Nephron progenitor cell (in vitro differentiated cells): ENCODE measurements around the gene P2RY12.

Experiments used
- DNase-seq: peaks from one replicate; pipeline ENCODE4 v3.0.0; 2021
- H3K27ac Mint-ChIP-seq: 2 replicates; pipeline ENCODE4 v1.8.0; 2021; ENCODE audit warnings: mild to moderate bottlenecking, moderate library complexity, mixed read lengths
- H3K27me3 Mint-ChIP-seq: 2 replicates; pipeline ENCODE4 v1.8.0; 2021; ENCODE audit warnings: mild to moderate bottlenecking, low read depth, mixed read lengths; ENCODE audit not compliant: poor library complexity
- H3K36me3 Mint-ChIP-seq: 2 replicates; pipeline ENCODE4 v1.8.0; 2021; ENCODE audit warnings: low read depth, mixed read lengths
- H3K4me1 Mint-ChIP-seq: 2 replicates; pipeline ENCODE4 v1.8.0; 2021; ENCODE audit warnings: mixed read lengths
- H3K4me3 Mint-ChIP-seq: 2 replicates; pipeline ENCODE4 v1.8.0; 2021; ENCODE audit warnings: mild to moderate bottlenecking, moderate library complexity, mixed read lengths
- H3K9me3 Mint-ChIP-seq: 2 replicates; pipeline ENCODE4 v1.8.0; 2021; ENCODE audit warnings: mild to moderate bottlenecking, moderate library complexity, mixed read lengths
- TF ChIP-seq, protein P1 (sequence below): fragments of 200-600 bp; sonication (generic); IDR thresholded peaks from 2 replicates; pipeline ENCODE4 v1.5.0; 2021; ENCODE audit warnings: antibody characterized with exemption

P2RY12 gene

DNA sequence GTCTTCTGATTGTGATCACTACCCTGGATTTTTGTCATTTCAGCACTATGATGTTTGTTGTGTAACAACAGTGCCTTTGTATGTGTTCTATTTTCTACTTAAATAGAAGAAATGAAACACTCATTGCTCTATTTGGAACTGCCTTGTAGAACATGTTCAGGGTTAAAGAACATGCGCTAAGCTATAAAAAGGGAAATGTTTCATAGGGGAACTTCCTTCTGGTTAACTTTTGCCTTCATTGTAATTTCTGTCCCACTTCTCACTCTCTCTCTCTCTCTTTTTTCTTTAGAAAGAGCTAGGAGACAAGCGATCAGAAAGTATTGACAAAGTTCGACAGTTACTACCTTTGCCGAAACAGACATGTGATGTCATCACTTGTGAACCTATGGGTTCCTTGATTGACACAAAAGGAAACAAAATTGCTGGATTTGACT, at the start of gene P2RY12:
Gene P2RY12 (minus strand): TSS at position 13 of the 434 bp plus-strand sequence. CDS start 45,908 bp downstream, outside the sequence.
- Mint-ChIP-seq H3K27ac (no peak within 1 kb of the TSS), H3K9me3 (no peaks in the 10 kb centered on the region), H3K36me3 (peaks cover 39% of the 10 kb centered on the region), H3K27me3 (no peaks in the 10 kb centered on the region), H3K4me3 (no peak within 1 kb of the TSS), H3K4me1 (no peaks in the 10 kb centered on the region)
- TF ChIP-seq, protein P1, sequence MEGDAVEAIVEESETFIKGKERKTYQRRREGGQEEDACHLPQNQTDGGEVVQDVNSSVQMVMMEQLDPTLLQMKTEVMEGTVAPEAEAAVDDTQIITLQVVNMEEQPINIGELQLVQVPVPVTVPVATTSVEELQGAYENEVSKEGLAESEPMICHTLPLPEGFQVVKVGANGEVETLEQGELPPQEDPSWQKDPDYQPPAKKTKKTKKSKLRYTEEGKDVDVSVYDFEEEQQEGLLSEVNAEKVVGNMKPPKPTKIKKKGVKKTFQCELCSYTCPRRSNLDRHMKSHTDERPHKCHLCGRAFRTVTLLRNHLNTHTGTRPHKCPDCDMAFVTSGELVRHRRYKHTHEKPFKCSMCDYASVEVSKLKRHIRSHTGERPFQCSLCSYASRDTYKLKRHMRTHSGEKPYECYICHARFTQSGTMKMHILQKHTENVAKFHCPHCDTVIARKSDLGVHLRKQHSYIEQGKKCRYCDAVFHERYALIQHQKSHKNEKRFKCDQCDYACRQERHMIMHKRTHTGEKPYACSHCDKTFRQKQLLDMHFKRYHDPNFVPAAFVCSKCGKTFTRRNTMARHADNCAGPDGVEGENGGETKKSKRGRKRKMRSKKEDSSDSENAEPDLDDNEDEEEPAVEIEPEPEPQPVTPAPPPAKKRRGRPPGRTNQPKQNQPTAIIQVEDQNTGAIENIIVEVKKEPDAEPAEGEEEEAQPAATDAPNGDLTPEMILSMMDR = no peak
- no peak for DNase-seq

DNA sequence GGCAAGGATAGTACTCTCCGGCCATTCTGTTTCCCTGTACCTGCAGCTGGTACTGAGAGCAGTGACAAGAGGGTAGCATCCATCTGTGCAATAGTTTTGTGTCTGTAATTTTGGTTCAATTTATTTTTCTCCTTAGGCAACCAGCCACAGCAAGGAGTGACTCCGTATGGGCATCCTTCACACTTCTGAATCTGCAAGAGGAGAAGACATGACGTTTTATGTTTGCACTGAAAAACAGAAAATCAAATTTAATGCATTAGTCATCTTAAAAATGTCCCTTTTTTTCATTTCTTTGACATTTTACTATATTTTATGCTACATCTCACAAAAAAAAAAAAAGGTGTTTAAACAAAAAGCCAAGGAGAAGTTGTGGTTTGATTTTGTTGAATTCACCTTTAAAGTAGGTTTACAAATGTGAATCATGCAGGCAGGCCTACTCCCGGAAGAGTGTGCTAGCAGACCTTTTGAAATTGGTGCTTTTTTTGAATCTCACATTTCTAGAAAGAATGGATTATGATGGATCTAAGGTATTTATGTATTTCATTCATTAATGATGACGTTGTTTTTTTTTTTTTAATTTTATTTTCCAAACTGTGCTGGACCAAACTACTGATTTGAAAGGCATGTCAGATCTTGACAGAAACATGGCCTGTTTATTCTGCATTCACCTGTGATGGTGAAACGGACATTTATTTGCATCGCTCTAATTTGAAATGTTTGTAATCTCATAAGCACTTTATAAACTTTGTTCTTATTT, 48.2 kb upstream of the P2RY12 start:
- peaks cover 6% of the 10 kb centered on the region for H3K4me1 Mint-ChIP-seq
- TF ChIP-seq, protein P1 = no peak
- peaks cover 40% of the 10 kb centered on the region for H3K36me3 Mint-ChIP-seq
- H3K27ac Mint-ChIP-seq = no peak overlapping the region
- H3K9me3 Mint-ChIP-seq = peaks cover 16% of the 10 kb centered on the region
- no peaks in the 10 kb centered on the region for H3K27me3 Mint-ChIP-seq
- DNase-seq = no peak
- no peak overlapping the region for H3K4me3 Mint-ChIP-seq

DNA sequence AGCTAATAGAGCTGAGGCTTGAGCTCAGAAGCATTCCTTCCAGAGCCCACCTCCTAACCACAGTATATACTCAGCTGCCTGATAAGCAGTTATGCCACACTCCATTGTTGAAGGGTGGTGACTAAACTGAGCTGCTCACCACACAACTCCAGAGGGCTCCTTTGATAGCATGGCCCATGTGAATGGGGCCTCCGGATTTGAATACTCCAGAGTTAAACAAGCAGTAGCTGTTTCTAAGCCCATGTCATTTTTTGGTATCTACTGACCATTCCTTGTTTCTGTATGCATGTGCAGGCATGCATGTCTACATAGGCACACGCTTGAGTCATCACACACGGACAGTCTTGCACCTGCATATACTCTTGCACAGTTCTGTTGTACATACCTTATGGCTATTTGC, 47.4 kb upstream of the P2RY12 start:
- Mint-ChIP-seq H3K4me3 (no peak overlapping the region), H3K27ac (no peak overlapping the region), H3K4me1 (peaks cover 6% of the 10 kb centered on the region), H3K27me3 (no peaks in the 10 kb centered on the region), H3K9me3 (peaks cover 16% of the 10 kb centered on the region), H3K36me3 (peaks cover 40% of the 10 kb centered on the region)
- DNase-seq = no peak
- TF ChIP-seq, protein P1 = no peak

DNA sequence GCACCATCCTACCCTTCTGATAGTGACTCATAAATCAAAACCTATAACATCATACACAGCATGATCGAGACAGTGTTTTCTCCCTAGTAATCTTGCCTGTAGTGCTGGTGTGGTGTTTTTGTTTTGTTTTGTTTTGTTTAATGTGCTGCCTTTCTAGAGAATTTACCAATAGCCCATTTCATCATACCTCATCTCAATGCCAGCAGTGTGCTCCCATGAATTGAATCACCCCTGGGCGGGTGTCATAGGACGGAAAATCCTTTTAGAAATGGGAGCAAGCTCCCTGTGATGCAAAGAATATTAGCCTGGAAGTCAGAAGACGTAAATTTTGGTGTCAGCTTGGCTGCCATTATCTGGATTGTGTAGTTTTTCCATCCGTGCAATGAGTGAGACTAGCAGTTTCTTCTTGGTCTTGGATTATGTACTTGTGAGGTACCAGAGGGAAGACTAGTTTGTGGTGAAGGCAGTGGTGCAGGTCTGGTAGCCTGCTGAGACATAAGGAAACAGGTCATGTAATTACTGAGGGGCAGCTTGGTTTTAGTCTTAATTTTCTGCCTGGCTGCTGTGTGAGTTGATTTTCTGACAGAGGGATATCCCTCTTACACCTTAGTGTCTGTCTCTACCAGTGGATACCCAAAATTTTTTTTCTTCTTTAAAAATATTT, 46.4 kb upstream of the P2RY12 start:
- Mint-ChIP-seq H3K4me1 (peaks cover 6% of the 10 kb centered on the region), H3K27ac (no peak overlapping the region), H3K36me3 (peaks cover 40% of the 10 kb centered on the region), H3K27me3 (no peaks in the 10 kb centered on the region), H3K4me3 (peak overlapping the region; percentile 28), H3K9me3 (peaks cover 16% of the 10 kb centered on the region)
- TF ChIP-seq, protein P1 = no peak
- no peak for DNase-seq

DNA sequence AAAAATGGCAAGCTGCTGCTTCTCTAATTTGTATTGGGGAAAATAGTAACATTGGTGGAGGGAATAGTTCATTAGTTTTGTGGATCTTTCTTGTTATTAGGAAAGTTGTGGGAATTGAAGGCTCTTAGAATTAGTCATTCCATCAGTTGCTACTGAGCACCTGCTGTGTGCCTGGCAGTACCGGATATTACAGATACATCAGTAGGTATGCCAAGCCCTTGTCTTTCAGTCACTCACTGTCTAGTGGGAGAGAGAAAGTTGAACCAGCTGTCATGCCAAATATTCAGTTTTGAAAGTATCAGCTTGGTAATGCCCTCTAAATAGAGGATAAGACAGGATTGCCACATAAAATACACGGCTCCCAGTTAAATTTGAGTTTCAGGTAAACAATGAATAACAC, 43.8 kb upstream of the P2RY12 start:
- Mint-ChIP-seq H3K4me3 (no peak overlapping the region), H3K27me3 (no peaks in the 10 kb centered on the region), H3K9me3 (peaks cover 16% of the 10 kb centered on the region), H3K27ac (no peak overlapping the region), H3K4me1 (peaks cover 6% of the 10 kb centered on the region), H3K36me3 (peaks cover 50% of the 10 kb centered on the region)
- TF ChIP-seq, protein P1 = no peak
- DNase-seq = no peak
